K562 (cell line): ENCODE measurements around the gene TMED6. TPM values are rescaled to one million over a fixed set of nuclear protein-coding genes. Genes with fewer than 3 reads are reported as not detected.

Source experiments
- CBFA2T2 ChIP-seq: fragments of 450-650 bp; conservative IDR thresholded peaks from 2 replicates; pipeline ENCODE4 v1.6.1; 2017; ENCODE audit warnings: mild to moderate bottlenecking
- CBX5 ChIP-seq: IDR thresholded peaks from 2 replicates; pipeline ENCODE4 v1.6.1; 2014; ENCODE audit warnings: low read depth, borderline replicate concordance
- DACH1 ChIP-seq: fragments of 450-650 bp; IDR thresholded peaks from 2 replicates; pipeline ENCODE4 v1.6.1; 2018; ENCODE audit not compliant: partially characterized antibody
- EGR1 ChIP-seq: fragments of 450-650 bp; conservative IDR thresholded peaks from 2 replicates; pipeline ENCODE4 v1.6.1; 2017; ENCODE audit warnings: mild to moderate bottlenecking
- GMEB1 ChIP-seq: fragments of 250-450 bp; sonication (Bioruptor Pico); IDR thresholded peaks from 2 replicates; pipeline ENCODE4 v1.4.0; 2020; ENCODE audit warnings: mild to moderate bottlenecking
- GTF2A2 ChIP-seq: IDR thresholded peaks from 2 replicates; pipeline ENCODE4 v1.6.1; 2016; ENCODE audit warnings: mild to moderate bottlenecking, missing genetic modification characterization, missing compliant biosample characterization
- ILK ChIP-seq: fragments of 450-650 bp; IDR thresholded peaks from 2 replicates; pipeline ENCODE4 v1.6.1; 2016; ENCODE audit warnings: missing genetic modification characterization, low read depth, mild to moderate bottlenecking, missing compliant biosample characterization, moderate library complexity, borderline replicate concordance
- KAT2B ChIP-seq: IDR thresholded peaks from one replicate; pipeline ENCODE4 v1.6.1; 2012; ENCODE audit warnings: low read depth, mild to moderate bottlenecking, control low read depth, inconsistent platforms, low read length, moderate library complexity
- KLF10 ChIP-seq: fragments of 250-450 bp; sonication (Bioruptor Pico); IDR thresholded peaks from 2 replicates; pipeline ENCODE4 v1.6.1; 2021; ENCODE audit warnings: matching md5 sums
- RNF2 ChIP-seq: sonication (generic); IDR thresholded peaks from 2 replicates; pipeline ENCODE4 v1.6.1; 2016
- SAP30 ChIP-seq: fragments of 200-600 bp; sonication (generic); IDR thresholded peaks from 2 replicates; pipeline ENCODE4 v1.6.1; 2012; ENCODE audit warnings: borderline replicate concordance, low read depth, mild to moderate bottlenecking, moderate library complexity, low read length, control low read depth, inconsistent platforms; ENCODE audit not compliant: insufficient read depth, poor library complexity, severe bottlenecking
- SOX6 ChIP-seq: fragments of 450-650 bp; IDR thresholded peaks from 2 replicates; pipeline ENCODE4 v1.6.1; 2014; ENCODE audit warnings: mild to moderate bottlenecking
- TAL1 ChIP-seq: fragments of 450-650 bp; IDR thresholded peaks from 2 replicates; pipeline ENCODE4 v1.6.1; 2016; ENCODE audit warnings: mild to moderate bottlenecking
- ZNF224 ChIP-seq: sonication (generic); formaldehyde crosslinking; IDR thresholded peaks from 2 replicates; pipeline ENCODE4 v1.8.0; 2022; ENCODE audit warnings: mild to moderate bottlenecking, missing genetic modification reagents
- ZNF282 ChIP-seq: sonication (generic); formaldehyde crosslinking; IDR thresholded peaks from 2 replicates; pipeline ENCODE4 v1.8.1; 2023; ENCODE audit warnings: missing genetic modification reagents
- ZNF398 ChIP-seq: fragments of 250-450 bp; sonication (Bioruptor Pico); IDR thresholded peaks from 2 replicates; pipeline ENCODE4 v1.8.0; 2021; ENCODE audit warnings: moderate library complexity, mild to moderate bottlenecking, inconsistent platforms
- ZNF407 ChIP-seq: fragments of 450-650 bp; IDR thresholded peaks from 2 replicates; pipeline ENCODE4 v1.6.1; 2016; ENCODE audit warnings: low read depth
- polyA plus RNA-seq, 8 experiments: library from polyadenylated mRNA; depleted of rRNA in 4 of 8; stranded (reverse) in 5 of 8; unstranded in 3 of 8; fragments of >200 nt; fragmentation: Nextera tagmentation in 2 of 8; fragmentation: Illumina TruSeq in 1 of 8; extraction: Ambion mirVana in 2 of 8; extraction: Trizol in 1 of 8; gene quantifications; 2 replicates each; pipeline versions ENCODE4 v1.2.1 to v1.2.3, GENCODE V29; 2011 to 2014; ENCODE audit warnings: inconsistent platforms in 1 of 8, missing spikeins in 1 of 8
- total RNA-seq, 7 experiments: library from RNA; depleted of rRNA in 6 of 7; stranded (reverse); fragments of >200 nt in 6 of 7; fragmentation: Illumina TruSeq in 2 of 7; extraction: Trizol in 2 of 7; gene quantifications; 2 replicates each; pipeline versions ENCODE4 v1.2.1 to v1.2.3, GENCODE V29; 2011 to 2021; ENCODE audit warnings: low replicate concordance in 1 of 7

The TMED6 gene
- total and polyA plus RNA-seq, 9 of the 15 experiments (the other 6 are each of a cell fraction or from before 2014, with no cell fraction given): 0.14 to 0.45 (median 0.25) TPM; not detected in 2

GRCh38 chr16:69339289-69340094 is 12.1 kb downstream of the TMED6 start, which contains the start of the genes COG8 and NIP7 (continued):
- TF ChIP-seq EGR1: peak; percentile 70
- TF ChIP-seq ILK (tag): no peak
- TF ChIP-seq ZNF224: no peak
- peak; percentile 45 for TF ChIP-seq DACH1
- no peak for TF ChIP-seq GMEB1 (CRISPR knock-in tag)
- TF ChIP-seq ZNF282 (CRISPR knock-in tag): no peak
- TF ChIP-seq SAP30: peak; percentile 80
- TF ChIP-seq KLF10 (CRISPR knock-in tag): no peak
- TF ChIP-seq ZNF398 (CRISPR knock-in tag): no peak
- peak; percentile 61 for TF ChIP-seq RNF2
- TF ChIP-seq ZNF407: no peak
- TF ChIP-seq CBFA2T2: no peak
- no peak for TF ChIP-seq CBX5
- no peak for TF ChIP-seq KAT2B
- no peak for TF ChIP-seq GTF2A2 (tag)
- TF ChIP-seq TAL1: no peak
- peak; percentile 37 for TF ChIP-seq SOX6
